ENCODE measurements around the gene GABRA1. TPM values are rescaled to one million over a fixed set of nuclear protein-coding genes. Genes with fewer than 3 reads are reported as not detected.

Gene GABRA1
- total RNA-seq, 1 experiment from 2014 or later = 0.57 TPM

- DNase-seq (ENCODE audit: low spot score) (no peak), ATAC-seq (no peak)
- no peak overlapping the region for H3K4me3 Mint-ChIP-seq
- no peak overlapping the region for H3K27ac Mint-ChIP-seq
- H3K4me1 Mint-ChIP-seq = no peaks in the 10 kb centered on the region
- TF ChIP-seq OVOL2 (CRISPR knock-in tag; IDR thresholded peaks at IDR 0.05; ENCODE audit: borderline replicate concordance) (no peak), ATF6 (CRISPR knock-in tag; IDR thresholded peaks at IDR 0.05) (no peak), HMGA2 (CRISPR knock-in tag; IDR thresholded peaks at IDR 0.05) (no peak)
- POLR2A ChIA-PET = no interaction called here
- H3K27me3 Mint-ChIP-seq (ENCODE audit: low read depth) = no peaks in the 10 kb centered on the region
- H3K36me3 Mint-ChIP-seq = no peaks in the 10 kb centered on the region
- peaks cover 6% of the 10 kb centered on the region; the same call in 1 of the 2 replicates for H3K9me3 Mint-ChIP-seq
- CTCF ChIA-PET = no interaction called here
These were observed 51.7 kb downstream of the GABRA1 start for GRCh38 chr5:161899590-161899989.

GRCh38 chr5:161900981-161901380 lies 53.1 kb downstream of the GABRA1 start:
- Mint-ChIP-seq H3K4me3 (no peak overlapping the region), H3K36me3 (no peaks in the 10 kb centered on the region), H3K27ac (no peak overlapping the region), H3K27me3 (ENCODE audit: low read depth) (no peaks in the 10 kb centered on the region), H3K4me1 (no peaks in the 10 kb centered on the region), H3K9me3 (peaks cover 6% of the 10 kb centered on the region; the same call in 1 of the 2 replicates)
- TF ChIP-seq AR (CRISPR knock-in tag; IDR thresholded peaks at IDR 0.05) = no peak
- TF ChIP-seq TEAD4 (CRISPR knock-in tag; IDR thresholded peaks at IDR 0.05) = no peak
- no peak for TF ChIP-seq USF1 (CRISPR knock-in tag; IDR thresholded peaks at IDR 0.05)
- TF ChIP-seq ZNF423 (CRISPR knock-in tag; IDR thresholded peaks at IDR 0.05) = no peak
- no peak for TF ChIP-seq CBFB (CRISPR knock-in tag; IDR thresholded peaks at IDR 0.05; ENCODE audit: low read depth)
- no peak for TF ChIP-seq STAT6 (CRISPR knock-in tag; conservative IDR thresholded peaks at IDR 0.05; ENCODE audit: low read depth)
- TF ChIP-seq RELA (CRISPR knock-in tag; IDR thresholded peaks at IDR 0.05; ENCODE audit: borderline replicate concordance) = no peak
- no peak for TF ChIP-seq SMAD3 (CRISPR knock-in tag; IDR thresholded peaks at IDR 0.05; ENCODE audit: borderline replicate concordance)
- TF ChIP-seq FOXK1 (CRISPR knock-in tag; IDR thresholded peaks at IDR 0.05) = no peak
- no peak for TF ChIP-seq NR2C2 (CRISPR knock-in tag; IDR thresholded peaks at IDR 0.05)
- TF ChIP-seq NFE2L1 (CRISPR knock-in tag; IDR thresholded peaks at IDR 0.05) = no peak
- no peak for TF ChIP-seq IRF2 (CRISPR knock-in tag; IDR thresholded peaks at IDR 0.05; ENCODE audit: borderline replicate concordance, low read depth)
- TF ChIP-seq ZNF281 (CRISPR knock-in tag; IDR thresholded peaks at IDR 0.05) = no peak
- ATAC-seq (no peak), DNase-seq (ENCODE audit: low spot score) (no peak)
- ChIA-PET POLR2A (interaction anchor here (0.6 kb wide), 1 partner anchor 449 kb away, joined by 3 read pairs; no protein-coding TSS in a partner anchor), CTCF (no interaction called here)
